PFSK-1 (cell line): ENCODE measurements around the gene ZYX.

Source experiments
- FOXP2 ChIP-seq: optimal IDR thresholded peaks from 2 replicates; pipeline ENCODE3; 2011; ENCODE audit warnings: borderline replicate concordance, control low read depth, inconsistent platforms; ENCODE audit not compliant: insufficient read depth; ENCODE audit errors: extremely low read length, extremely low read depth
- POLR2AphosphoS5 ChIP-seq: IDR thresholded peaks from 2 replicates; pipeline ENCODE4 v1.6.1; 2012; ENCODE audit warnings: low read depth, mild to moderate bottlenecking, control low read depth, low read length, moderate library complexity
- REST ChIP-seq, 2 experiments: IDR thresholded peaks; 2 replicates each; pipeline versions ENCODE4 v1.6.1 to v1.8.0; 2011 to 2012; ENCODE audit warnings: low read depth in 2 of 2, low read length in 2 of 2, control low read depth in 1 of 2, inconsistent platforms in 1 of 2, mild to moderate bottlenecking in 1 of 2, moderate library complexity in 1 of 2; ENCODE audit not compliant: insufficient read depth in 1 of 2
- SIN3A ChIP-seq: IDR thresholded peaks from 2 replicates; pipeline ENCODE4 v1.6.1; 2012; ENCODE audit warnings: mild to moderate bottlenecking, low read length, moderate library complexity, borderline replicate concordance; ENCODE audit not compliant: insufficient read depth
- TAF1 ChIP-seq: IDR thresholded peaks from 2 replicates; pipeline ENCODE4 v1.6.1; 2012; ENCODE audit warnings: low read length, control low read depth, borderline replicate concordance; ENCODE audit not compliant: insufficient read depth

DNA sequence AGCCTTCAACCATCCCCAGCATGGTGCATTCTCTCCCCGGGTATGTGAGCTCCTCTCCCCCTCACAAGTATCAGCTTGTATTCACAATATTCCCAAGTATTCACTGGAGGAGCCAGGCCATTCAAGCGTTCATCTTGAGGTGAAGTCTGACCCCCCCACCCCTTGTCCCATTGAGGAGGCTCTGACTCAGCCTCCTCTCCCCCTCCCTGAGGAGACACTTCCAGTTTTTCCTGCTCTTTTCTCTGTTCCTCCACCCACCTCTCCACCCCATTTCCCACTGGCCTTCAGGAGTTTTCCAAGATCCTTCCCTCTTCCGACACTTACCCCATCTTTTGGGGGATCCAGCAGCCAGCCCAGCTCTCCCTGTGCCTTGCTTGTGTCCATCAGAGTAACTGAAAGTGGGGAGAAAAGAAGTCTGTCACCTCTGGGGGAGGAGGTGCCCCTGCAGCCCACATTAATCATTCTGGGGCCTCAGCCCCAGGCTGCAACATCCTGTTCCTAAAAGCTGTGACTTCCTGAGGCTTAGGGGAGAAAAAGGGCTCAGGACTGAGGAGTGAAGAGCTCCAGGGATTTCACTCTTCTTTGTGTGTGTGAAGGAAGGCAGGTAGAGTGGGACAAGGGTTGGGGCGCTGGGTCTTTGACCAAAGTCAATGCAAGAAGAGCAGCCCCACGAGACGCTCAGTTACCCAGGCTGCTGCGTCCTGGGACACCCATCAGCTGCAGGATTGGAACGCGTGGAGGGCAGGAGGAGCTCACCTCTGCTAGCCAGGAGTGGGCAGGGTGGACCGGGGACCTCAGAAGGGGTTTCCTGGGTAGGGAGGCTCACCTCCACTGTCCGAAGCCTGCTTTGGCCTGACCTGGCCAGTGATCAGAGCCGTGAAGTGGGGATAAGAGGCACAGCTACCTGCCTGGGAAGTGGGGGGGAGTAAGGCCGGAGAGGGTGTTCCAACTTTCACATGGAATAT is 26.4 kb downstream of the ZYX start:
- TF ChIP-seq SIN3A (no peak), POLR2AphosphoS5 (no peak), TAF1 (no peak), REST (IDR thresholded peaks at IDR 0.05; ENCODE audit: insufficient read depth in 1 of 2, low read depth in 2 of 2, low read length in 2 of 2) (no peak), FOXP2 (no peak)
